LNCAP (cell line): ENCODE results near the gene BTG2.

ENCODE experiments used
- TF ChIP-seq, protein P1 (sequence below): fragments of 450-650 bp; IDR thresholded peaks from 2 replicates; pipeline ENCODE4 v1.5.1; 2017; ENCODE audit warnings: mild to moderate bottlenecking

Gene BTG2

GRCh38 chr1:203281033-203281432 lies 24.3 kb upstream of the BTG2 start:
- TF ChIP-seq, protein P1, sequence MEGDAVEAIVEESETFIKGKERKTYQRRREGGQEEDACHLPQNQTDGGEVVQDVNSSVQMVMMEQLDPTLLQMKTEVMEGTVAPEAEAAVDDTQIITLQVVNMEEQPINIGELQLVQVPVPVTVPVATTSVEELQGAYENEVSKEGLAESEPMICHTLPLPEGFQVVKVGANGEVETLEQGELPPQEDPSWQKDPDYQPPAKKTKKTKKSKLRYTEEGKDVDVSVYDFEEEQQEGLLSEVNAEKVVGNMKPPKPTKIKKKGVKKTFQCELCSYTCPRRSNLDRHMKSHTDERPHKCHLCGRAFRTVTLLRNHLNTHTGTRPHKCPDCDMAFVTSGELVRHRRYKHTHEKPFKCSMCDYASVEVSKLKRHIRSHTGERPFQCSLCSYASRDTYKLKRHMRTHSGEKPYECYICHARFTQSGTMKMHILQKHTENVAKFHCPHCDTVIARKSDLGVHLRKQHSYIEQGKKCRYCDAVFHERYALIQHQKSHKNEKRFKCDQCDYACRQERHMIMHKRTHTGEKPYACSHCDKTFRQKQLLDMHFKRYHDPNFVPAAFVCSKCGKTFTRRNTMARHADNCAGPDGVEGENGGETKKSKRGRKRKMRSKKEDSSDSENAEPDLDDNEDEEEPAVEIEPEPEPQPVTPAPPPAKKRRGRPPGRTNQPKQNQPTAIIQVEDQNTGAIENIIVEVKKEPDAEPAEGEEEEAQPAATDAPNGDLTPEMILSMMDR, result no peak

GRCh38 chr1:203281851-203282661 lies 23.3 kb upstream of the BTG2 start:
- TF ChIP-seq, protein P1, result no peak

DNA sequence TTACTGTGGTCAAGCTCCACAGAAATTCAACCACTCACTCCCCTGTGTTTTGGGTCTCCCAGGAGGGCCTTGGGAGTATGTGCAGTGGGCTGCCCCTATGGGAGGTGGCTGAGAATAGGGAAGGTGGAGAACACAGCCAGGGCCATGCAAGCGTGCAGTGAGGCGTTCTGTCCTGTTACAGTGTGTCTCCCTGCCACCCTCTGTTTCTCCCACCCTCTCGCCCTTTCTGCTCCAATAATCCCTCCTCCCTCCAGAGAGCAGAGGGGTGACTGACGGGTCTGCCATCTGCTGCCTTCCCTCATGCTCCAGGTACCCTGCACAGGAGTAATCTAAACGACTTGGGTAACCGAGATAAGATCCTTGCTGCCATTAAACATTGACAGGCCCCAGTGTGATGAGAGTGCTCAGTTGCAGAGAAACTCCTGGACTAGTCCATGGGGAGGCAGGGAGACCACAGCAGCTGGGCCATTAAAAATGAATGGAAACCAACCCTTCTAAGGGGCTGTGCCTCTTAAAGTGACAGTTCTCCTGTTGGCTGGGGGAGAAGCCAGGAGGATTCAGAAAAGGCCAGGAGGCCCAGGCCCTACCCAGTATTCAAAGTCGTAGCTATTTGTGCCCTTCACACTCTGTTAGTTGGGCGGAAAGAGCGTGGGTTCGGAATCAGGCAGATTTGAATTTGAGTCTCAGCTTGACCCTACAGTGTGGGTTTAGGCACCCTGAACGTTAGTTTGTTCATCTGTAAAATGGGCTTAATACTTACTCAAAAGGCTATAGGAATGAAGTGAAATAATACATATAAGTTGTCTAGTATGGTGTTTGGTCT lies 22.4 kb upstream of the BTG2 start:
- TF ChIP-seq, protein P1, result no peak

GRCh38 chr1:203283597-203283996 lies 21.7 kb upstream of the BTG2 start:
- TF ChIP-seq, protein P1, result no peak

DNA sequence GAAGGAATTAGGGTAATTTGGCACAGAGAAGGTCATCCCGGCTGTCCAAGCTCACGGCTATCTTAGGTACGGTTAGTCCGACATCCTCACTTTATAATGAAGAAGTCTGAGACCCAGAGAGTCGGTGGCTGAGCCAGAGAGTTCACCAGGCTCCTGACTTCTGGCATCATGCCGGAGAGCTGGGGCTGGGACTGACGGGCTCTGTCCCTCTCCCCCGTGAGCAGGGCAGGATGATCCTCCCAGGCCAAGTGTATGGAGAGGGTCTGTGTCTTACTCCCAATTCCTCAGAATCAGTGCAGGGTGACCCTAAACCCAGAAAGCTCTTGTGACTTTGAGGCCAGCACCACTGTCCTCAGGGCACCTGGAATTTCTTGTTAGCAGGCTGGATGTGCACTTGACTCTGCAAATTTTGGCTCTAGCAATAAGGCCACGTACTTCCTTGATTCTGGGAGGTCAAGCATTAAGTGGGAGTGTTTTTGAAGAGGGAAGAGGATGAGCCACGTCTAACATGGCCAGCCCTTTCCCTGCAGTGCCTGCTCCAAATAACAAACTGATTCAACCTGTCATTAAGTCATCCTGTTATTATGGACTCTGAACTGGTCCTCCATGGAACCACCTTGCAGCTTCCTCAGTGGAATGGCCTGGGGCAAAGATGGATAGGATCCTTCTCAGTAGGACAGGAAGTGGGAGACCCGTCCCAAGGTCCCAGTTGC lies 20.8 kb upstream of the BTG2 start:
- TF ChIP-seq, protein P1, result no peak

GRCh38 chr1:203286161-203286984 lies 18.9 kb upstream of the BTG2 start:
- TF ChIP-seq, protein P1, result no peak
